HCT116 (cell line): ENCODE results near the gene CPNE4. TPM values are rescaled to one million over a fixed set of nuclear protein-coding genes. Genes with fewer than 3 reads are reported as not detected.

ENCODE experiments used
- ATAC-seq: fragments of 200-7000 bp; cut with Tn5 transposase; 2 replicates; pipeline ENCODE4 v1.9.1; 2020; ENCODE audit warnings: mild to moderate bottlenecking, moderate library complexity
- BruUV-seq: library from RNA; stranded (reverse); fragments of 400-500 nt; replicated peaks from 2 replicates; lab custom pipeline; 2021; lab: Mats Ljungman, UMichigan
- CTCF ChIA-PET: fragments of 300-600 bp; sonication (Branson Sonifier 250); formaldehyde crosslinking; loops from one replicate; lab custom pipeline; 2021; ENCODE audit warnings: antibody characterized with exemption; lab: Charles Lee
- POLR2A ChIA-PET: fragments of 300-600, 350-600 bp; sonication (Branson Sonifier 250); formaldehyde crosslinking; loops from one replicate; lab custom pipeline; 2021; ENCODE audit warnings: antibody characterized with exemption; lab: Charles Lee
- RAD21 ChIA-PET, 2 experiments: fragments of 300-600 bp; sonication (Branson Sonifier 250); formaldehyde crosslinking; loops; one replicate each; lab custom pipeline; 2023; ENCODE audit warnings: low total read pairs in 2 of 2; ENCODE audit not compliant: uncharacterized antibody in 2 of 2, unreplicated experiment in 2 of 2, low non-redundant PET in 1 of 2; lab: Charles Lee
- DNase-seq: peaks from one replicate; pipeline ENCODE4 v3.0.0-alpha.2; 2010; ENCODE audit warnings: low read depth, low spot score
- H2AFZ ChIP-seq: fragments of 200-600 bp; shearing (Covaris generic), sonication (generic); 2 replicates; pipeline ENCODE4 v1.6.1; 2017; ENCODE audit warnings: low read depth, mixed run types, mixed read lengths, antibody characterized with exemption, low read length; ENCODE audit not compliant: poor library complexity, severe bottlenecking
- H3K27ac ChIP-seq: 2 replicates; pipeline ENCODE4 v1.5.1; 2012; ENCODE audit warnings: low read depth, low read length
- H3K27me3 ChIP-seq: fragments of 200-600 bp; sonication (generic); 2 replicates; pipeline ENCODE4 v1.6.1; 2016; ENCODE audit warnings: mixed run types, low read length, mixed read lengths; ENCODE audit not compliant: insufficient read depth
- H3K36me3 ChIP-seq, 2 experiments: fragments of 200-500 bp in 1 of 2; fragments of 200-600 bp in 1 of 2; sonication (Bioruptor generic) in 1 of 2; sonication (generic) in 1 of 2; 2 replicates each; pipeline versions ENCODE4 v1.5.1 to v1.6.1; 2014 to 2016; ENCODE audit warnings: low read length in 2 of 2, inconsistent platforms in 1 of 2, mixed read lengths in 1 of 2, mixed run types in 1 of 2; ENCODE audit not compliant: insufficient read depth in 2 of 2, control insufficient read depth in 1 of 2
- H3K4me1 ChIP-seq, 2 experiments: fragments of 200-600 bp in 1 of 2; sonication (generic) in 1 of 2; 2 replicates each; pipeline versions ENCODE4 v1.5.1 to v1.6.1; 2012 to 2017; ENCODE audit warnings: low read length in 2 of 2, inconsistent platforms in 1 of 2, mild to moderate bottlenecking in 1 of 2, mixed read lengths in 1 of 2, mixed run types in 1 of 2, moderate library complexity in 1 of 2; ENCODE audit not compliant: insufficient read depth in 2 of 2, control insufficient read depth in 1 of 2
- H3K4me2 ChIP-seq: fragments of 200-600 bp; sonication (generic); 2 replicates; pipeline ENCODE4 v1.6.1; 2017; ENCODE audit warnings: mixed run types, low read length, mixed read lengths
- H3K4me3 ChIP-seq, 2 experiments: fragments of 200-600 bp in 1 of 2; sonication (generic) in 1 of 2; replicated peaks in 1 of 2; 2 replicates each; pipeline ENCODE4 v1.5.1; 2011 to 2016; ENCODE audit warnings: low read length in 2 of 2, control low read depth in 1 of 2, low read depth in 1 of 2, mild to moderate bottlenecking in 1 of 2, mixed read lengths in 1 of 2, mixed run types in 1 of 2
- H3K79me2 ChIP-seq: fragments of 200-600 bp; sonication (generic); 2 replicates; pipeline ENCODE4 v1.6.1; 2017; ENCODE audit warnings: mild to moderate bottlenecking, mixed run types, low read length, moderate library complexity, mixed read lengths; ENCODE audit not compliant: insufficient read depth
- H3K9ac ChIP-seq: fragments of 200-600 bp; sonication (generic); 2 replicates; pipeline ENCODE4 v1.6.1; 2016; ENCODE audit warnings: low read length, mixed read lengths
- H3K9me2 ChIP-seq: fragments of 200-600 bp; sonication (generic), shearing (Covaris generic); 2 replicates; pipeline ENCODE4 v1.6.1; 2017; ENCODE audit warnings: mixed run types, mild to moderate bottlenecking, moderate library complexity; ENCODE audit not compliant: insufficient read depth
- H3K9me3 ChIP-seq, 2 experiments: fragments of 200-500 bp in 1 of 2; fragments of 200-600 bp in 1 of 2; sonication (Bioruptor generic) in 1 of 2; sonication (generic) in 1 of 2; 2 replicates each; pipeline ENCODE4 v1.6.1; 2014 to 2017; ENCODE audit warnings: low read length in 2 of 2, mixed read lengths in 2 of 2, inconsistent platforms in 1 of 2, low read depth in 1 of 2, mild to moderate bottlenecking in 1 of 2, mixed run types in 1 of 2, moderate library complexity in 1 of 2; ENCODE audit not compliant: control insufficient read depth in 1 of 2, insufficient read depth in 1 of 2
- H4K20me1 ChIP-seq: fragments of 200-600 bp; sonication (generic), shearing (Covaris generic); 2 replicates; pipeline ENCODE4 v1.6.1; 2017; ENCODE audit warnings: mixed run types, mild to moderate bottlenecking, moderate library complexity; ENCODE audit not compliant: insufficient read depth
- CBX3 ChIP-seq: IDR thresholded peaks from 2 replicates; pipeline ENCODE4 v1.6.1; 2012; ENCODE audit warnings: low read depth
- CEBPB ChIP-seq: IDR thresholded peaks from 2 replicates; pipeline ENCODE4 v1.6.1; 2012; ENCODE audit warnings: low read depth
- ELF1 ChIP-seq: IDR thresholded peaks from 2 replicates; pipeline ENCODE4 v1.6.1; 2012; ENCODE audit warnings: low read depth, borderline replicate concordance
- EZH2 ChIP-seq: fragments of 200-600 bp; sonication (generic); IDR thresholded peaks from 2 replicates; pipeline ENCODE4 v1.6.1; 2017; ENCODE audit warnings: antibody characterized with exemption, mixed run types
- FOSL1 ChIP-seq: IDR thresholded peaks from 2 replicates; pipeline ENCODE4 v1.6.1; 2012; ENCODE audit warnings: low read depth
- RAD21 ChIP-seq: IDR thresholded peaks from 2 replicates; pipeline ENCODE4 v1.6.1; 2012; ENCODE audit warnings: low read depth, mild to moderate bottlenecking
- SIN3A ChIP-seq: IDR thresholded peaks from 2 replicates; pipeline ENCODE4 v1.6.1; 2012; ENCODE audit warnings: low read depth
- SP1 ChIP-seq: IDR thresholded peaks from 2 replicates; pipeline ENCODE4 v1.6.1; 2012; ENCODE audit warnings: low read depth
- TCF7L2 ChIP-seq: IDR thresholded peaks from 2 replicates; pipeline ENCODE4 v1.7.0; 2011; ENCODE audit warnings: borderline replicate concordance, inconsistent platforms; ENCODE audit not compliant: insufficient read depth, insufficient read length; ENCODE audit errors: extremely low read depth
- ZNF274 ChIP-seq: fragments of 200-500 bp; sonication (Bioruptor generic); IDR thresholded peaks from 2 replicates; pipeline ENCODE4 v1.6.1; 2014; ENCODE audit warnings: mild to moderate bottlenecking, low read depth, low read length, inconsistent platforms
- intact Hi-C: fragments of 100-400 bp; cut with micrococcal nuclease; formaldehyde crosslinking; loops from 2 replicates; pipeline ENCODE4 v1.10.0; 2022
- total RNA-seq: library from RNA; stranded (reverse); gene quantifications from one replicate; pipeline ENCODE4 v1.2.1, GENCODE V29; 2021; ENCODE audit not compliant: unreplicated experiment
- TF ChIP-seq, protein P1 (sequence below): IDR thresholded peaks from 2 replicates; pipeline ENCODE4 v1.6.1; 2012
- TF ChIP-seq, protein P2 (sequence below), 3 experiments: fragments of 200-600 bp in 1 of 3; sonication (generic) in 1 of 3; IDR thresholded peaks in 2 of 3; conservative IDR thresholded peaks in 1 of 3; 2 replicates each; pipeline ENCODE4 v1.5.1; 2012 to 2017; ENCODE audit warnings: low read depth in 2 of 3, low read length in 2 of 3, antibody characterized with exemption in 1 of 3, borderline replicate concordance in 1 of 3, control low read depth in 1 of 3, mild to moderate bottlenecking in 1 of 3, mixed read lengths in 1 of 3, mixed run types in 1 of 3, moderate library complexity in 1 of 3; ENCODE audit not compliant: insufficient read depth in 1 of 3
- TF ChIP-seq, protein P3 (sequence below): IDR thresholded peaks from 2 replicates; pipeline ENCODE4 v1.6.1; 2011; ENCODE audit warnings: mild to moderate bottlenecking, low read length, moderate library complexity; ENCODE audit not compliant: insufficient replicate concordance; ENCODE audit errors: extremely low read depth

The CPNE4 gene
- total RNA-seq, 1 experiment from 2014 or later, result not detected

DNA sequence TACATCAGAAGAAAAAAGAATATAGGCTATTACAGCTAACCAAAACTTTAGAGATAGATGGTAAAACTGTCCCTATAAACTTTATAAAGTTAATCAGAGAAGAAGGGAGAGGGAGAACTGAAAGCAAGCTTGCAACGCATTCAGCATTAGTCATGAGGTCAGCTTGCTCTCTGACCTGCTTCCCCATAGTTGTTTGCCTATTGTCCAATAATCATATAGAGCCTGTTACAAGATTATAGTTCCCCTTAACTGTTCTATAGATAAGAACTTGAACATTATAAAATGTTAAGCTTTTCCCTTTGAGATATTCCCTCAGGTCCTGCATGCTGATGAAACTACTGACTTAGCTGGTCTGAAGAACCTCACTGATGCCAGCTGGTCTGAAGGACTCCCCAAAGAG, 74.5 kb downstream of the CPNE4 start:
- no peaks in the 10 kb centered on the region for H3K9me2 ChIP-seq
- no peaks in the 10 kb centered on the region for H3K4me1 ChIP-seq
- H2AFZ ChIP-seq, result no peak overlapping the region
- no peak overlapping the region for H3K4me2 ChIP-seq
- no peak overlapping the region for H3K9ac ChIP-seq
- ATAC-seq, result no peak
- intact Hi-C loops, result no loop called here
- BruUV-seq, result no TSS peak
- no peak overlapping the region for H3K4me3 ChIP-seq
- H3K27me3 ChIP-seq, result peaks cover 10% of the 10 kb centered on the region; the same call in 1 of the 2 replicates
- no peaks in the 10 kb centered on the region for H4K20me1 ChIP-seq
- ChIA-PET RAD21 (no interaction called here), CTCF (no interaction called here), POLR2A (no interaction called here)
- no peak overlapping the region for H3K27ac ChIP-seq
- TF ChIP-seq, protein P1, sequence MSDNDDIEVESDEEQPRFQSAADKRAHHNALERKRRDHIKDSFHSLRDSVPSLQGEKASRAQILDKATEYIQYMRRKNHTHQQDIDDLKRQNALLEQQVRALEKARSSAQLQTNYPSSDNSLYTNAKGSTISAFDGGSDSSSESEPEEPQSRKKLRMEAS, result no peak
- TF ChIP-seq, protein P2, sequence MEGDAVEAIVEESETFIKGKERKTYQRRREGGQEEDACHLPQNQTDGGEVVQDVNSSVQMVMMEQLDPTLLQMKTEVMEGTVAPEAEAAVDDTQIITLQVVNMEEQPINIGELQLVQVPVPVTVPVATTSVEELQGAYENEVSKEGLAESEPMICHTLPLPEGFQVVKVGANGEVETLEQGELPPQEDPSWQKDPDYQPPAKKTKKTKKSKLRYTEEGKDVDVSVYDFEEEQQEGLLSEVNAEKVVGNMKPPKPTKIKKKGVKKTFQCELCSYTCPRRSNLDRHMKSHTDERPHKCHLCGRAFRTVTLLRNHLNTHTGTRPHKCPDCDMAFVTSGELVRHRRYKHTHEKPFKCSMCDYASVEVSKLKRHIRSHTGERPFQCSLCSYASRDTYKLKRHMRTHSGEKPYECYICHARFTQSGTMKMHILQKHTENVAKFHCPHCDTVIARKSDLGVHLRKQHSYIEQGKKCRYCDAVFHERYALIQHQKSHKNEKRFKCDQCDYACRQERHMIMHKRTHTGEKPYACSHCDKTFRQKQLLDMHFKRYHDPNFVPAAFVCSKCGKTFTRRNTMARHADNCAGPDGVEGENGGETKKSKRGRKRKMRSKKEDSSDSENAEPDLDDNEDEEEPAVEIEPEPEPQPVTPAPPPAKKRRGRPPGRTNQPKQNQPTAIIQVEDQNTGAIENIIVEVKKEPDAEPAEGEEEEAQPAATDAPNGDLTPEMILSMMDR (IDR thresholded peaks at IDR 0.05 in 2 of 3, conservative IDR thresholded peaks at IDR 0.05 in 1 of 3; ENCODE audit: borderline replicate concordance in 1 of 3, insufficient read depth in 1 of 3, low read depth in 2 of 3, low read length in 2 of 3), result no peak
- no peak for TF ChIP-seq CEBPB
- TF ChIP-seq EZH2, result no peak
- TF ChIP-seq RAD21, result no peak
- TF ChIP-seq TCF7L2, result no peak
- TF ChIP-seq ZNF274, result no peak
- no peak for TF ChIP-seq CBX3
- no peak for TF ChIP-seq SIN3A
- no peak for TF ChIP-seq SP1
- TF ChIP-seq ELF1, result no peak
- TF ChIP-seq, protein P3, sequence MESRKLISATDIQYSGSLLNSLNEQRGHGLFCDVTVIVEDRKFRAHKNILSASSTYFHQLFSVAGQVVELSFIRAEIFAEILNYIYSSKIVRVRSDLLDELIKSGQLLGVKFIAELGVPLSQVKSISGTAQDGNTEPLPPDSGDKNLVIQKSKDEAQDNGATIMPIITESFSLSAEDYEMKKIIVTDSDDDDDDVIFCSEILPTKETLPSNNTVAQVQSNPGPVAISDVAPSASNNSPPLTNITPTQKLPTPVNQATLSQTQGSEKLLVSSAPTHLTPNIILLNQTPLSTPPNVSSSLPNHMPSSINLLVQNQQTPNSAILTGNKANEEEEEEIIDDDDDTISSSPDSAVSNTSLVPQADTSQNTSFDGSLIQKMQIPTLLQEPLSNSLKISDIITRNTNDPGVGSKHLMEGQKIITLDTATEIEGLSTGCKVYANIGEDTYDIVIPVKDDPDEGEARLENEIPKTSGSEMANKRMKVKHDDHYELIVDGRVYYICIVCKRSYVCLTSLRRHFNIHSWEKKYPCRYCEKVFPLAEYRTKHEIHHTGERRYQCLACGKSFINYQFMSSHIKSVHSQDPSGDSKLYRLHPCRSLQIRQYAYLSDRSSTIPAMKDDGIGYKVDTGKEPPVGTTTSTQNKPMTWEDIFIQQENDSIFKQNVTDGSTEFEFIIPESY, result no peak
- TF ChIP-seq FOSL1, result no peak
- no peaks in the 10 kb centered on the region for H3K79me2 ChIP-seq
- DNase-seq, result no peak
- no peaks in the 10 kb centered on the region for H3K36me3 ChIP-seq
- H3K9me3 ChIP-seq, result no peaks in the 10 kb centered on the region
